ENCODE measurements around the gene ZNF76. TPM values are rescaled to one million over a fixed set of nuclear protein-coding genes. Genes with fewer than 3 reads are reported as not detected.
"Not testable (repeated sequence)": the region's sequence is repeated elsewhere in the genome, so short reads cannot be mapped to it uniquely, and the experiment has no call there.

The ZNF76 gene
- total RNA-seq, 1 donor from 2014 or later, result 12.7 TPM

- Histone ChIP-seq H2AFZ (ENCODE audit: low read depth, low read length) (no peak overlapping the region), H3K36me3 (ENCODE audit: insufficient read depth, low read length) (no peaks in the 10 kb centered on the region), H3K27ac (ENCODE audit: low read depth, low read length) (no peak overlapping the region), H4K20me1 (ENCODE audit: insufficient read depth, low read length) (no peaks in the 10 kb centered on the region), H3K79me2 (ENCODE audit: insufficient read depth, low read length) (no peaks in the 10 kb centered on the region), H3K4me2 (ENCODE audit: low read length) (no peak overlapping the region), H3K27me3 (ENCODE audit: insufficient read depth, low read length) (no peaks in the 10 kb centered on the region), H3K9ac (ENCODE audit: low read length) (no peak overlapping the region), H3K9me3 (ENCODE audit: insufficient read depth, low read depth, low read length) (peaks cover 3% of the 10 kb centered on the region), H3K4me3 (ENCODE audit: insufficient read depth, low read depth, low read length) (no peak overlapping the region), H3K4me1 (ENCODE audit: insufficient read depth, low read length) (no peaks in the 10 kb centered on the region)
- peaks cover 3% of the 10 kb centered on the region for H3K36me3 Mint-ChIP-seq (ENCODE audit: low read depth, unreplicated experiment)
- H3K4me3 Mint-ChIP-seq (ENCODE audit: unreplicated experiment), result no peak overlapping the region
- H3K9me3 Mint-ChIP-seq (ENCODE audit: unreplicated experiment), result no peaks in the 10 kb centered on the region
- FAIRE-seq (no peak), DNase-seq (ENCODE audit: low read depth) (no peak)
- peaks cover 5% of the 10 kb centered on the region for H3K27me3 Mint-ChIP-seq (ENCODE audit: low read depth, unreplicated experiment)
- H3K27ac Mint-ChIP-seq (ENCODE audit: unreplicated experiment), result no peak overlapping the region
- peak; percentile 55 for TF ChIP-seq CTCF (IDR thresholded peaks at IDR 0.05; ENCODE audit: insufficient read depth, low read depth, low read length)
- TF ChIP-seq EZH2 (IDR thresholded peaks at IDR 0.05; ENCODE audit: insufficient read depth, low read length), result no peak
- H3K4me1 Mint-ChIP-seq (ENCODE audit: low read depth, unreplicated experiment), result no peaks in the 10 kb centered on the region
These were observed 68.0 kb downstream of the ZNF76 start for GRCh38 chr6:35327349-35328027.

GRCh38 chr6:35328108-35328723 lies 68.7 kb downstream of the ZNF76 start:
- Mint-ChIP-seq H3K36me3 (ENCODE audit: low read depth, unreplicated experiment) (peaks cover 4% of the 10 kb centered on the region), H3K27me3 (ENCODE audit: low read depth, unreplicated experiment) (peaks cover 6% of the 10 kb centered on the region), H3K27ac (ENCODE audit: unreplicated experiment) (no peak overlapping the region), H3K9me3 (ENCODE audit: unreplicated experiment) (peaks cover 3% of the 10 kb centered on the region), H3K4me1 (ENCODE audit: low read depth, unreplicated experiment) (no peaks in the 10 kb centered on the region), H3K4me3 (ENCODE audit: unreplicated experiment) (no peak overlapping the region)
- Histone ChIP-seq H4K20me1 (ENCODE audit: insufficient read depth, low read length) (no peaks in the 10 kb centered on the region), H3K79me2 (ENCODE audit: insufficient read depth, low read length) (no peaks in the 10 kb centered on the region), H3K36me3 (ENCODE audit: insufficient read depth, low read length) (no peaks in the 10 kb centered on the region), H3K4me3 (ENCODE audit: insufficient read depth, low read depth, low read length) (no peak overlapping the region), H2AFZ (ENCODE audit: low read depth, low read length) (no peak overlapping the region), H3K4me1 (ENCODE audit: insufficient read depth, low read length) (no peaks in the 10 kb centered on the region), H3K9ac (ENCODE audit: low read length) (no peak overlapping the region), H3K9me3 (ENCODE audit: insufficient read depth, low read depth, low read length) (peaks cover 3% of the 10 kb centered on the region), H3K4me2 (ENCODE audit: low read length) (no peak overlapping the region), H3K27ac (ENCODE audit: low read depth, low read length) (no peak overlapping the region), H3K27me3 (ENCODE audit: insufficient read depth, low read length) (no peaks in the 10 kb centered on the region)
- TF ChIP-seq CTCF (IDR thresholded peaks at IDR 0.05; ENCODE audit: insufficient read depth, low read depth, low read length) (no peak), EZH2 (IDR thresholded peaks at IDR 0.05; ENCODE audit: insufficient read depth, low read length) (no peak)
- DNase-seq (ENCODE audit: low read depth), result no peak
- FAIRE-seq, result no peak

GRCh38 chr6:35328965-35329364 lies 69.4 kb downstream of the ZNF76 start:
- H3K79me2 ChIP-seq (ENCODE audit: insufficient read depth, low read length); H3K36me3 Mint-ChIP-seq (ENCODE audit: low read depth, unreplicated experiment); H3K4me2 ChIP-seq (ENCODE audit: low read length); H2AFZ ChIP-seq (ENCODE audit: low read depth, low read length); H3K9me3 Mint-ChIP-seq (ENCODE audit: unreplicated experiment); H3K27ac ChIP-seq (ENCODE audit: low read depth, low read length); H4K20me1 ChIP-seq (ENCODE audit: insufficient read depth, low read length); H3K27me3 ChIP-seq (ENCODE audit: insufficient read depth, low read length); H3K36me3 ChIP-seq (ENCODE audit: insufficient read depth, low read length); H3K4me1 Mint-ChIP-seq (ENCODE audit: low read depth, unreplicated experiment); H3K9me3 ChIP-seq (ENCODE audit: insufficient read depth, low read depth, low read length); H3K4me1 ChIP-seq (ENCODE audit: insufficient read depth, low read length); H3K4me3 ChIP-seq (ENCODE audit: insufficient read depth, low read depth, low read length); H3K9ac ChIP-seq (ENCODE audit: low read length); DNase-seq (ENCODE audit: low read depth); H3K4me3 Mint-ChIP-seq (ENCODE audit: unreplicated experiment); FAIRE-seq; H3K27ac Mint-ChIP-seq (ENCODE audit: unreplicated experiment): not testable (repeated sequence)
- H3K27me3 Mint-ChIP-seq (ENCODE audit: low read depth, unreplicated experiment), result peaks cover 14% of the 10 kb centered on the region
